ENCODE results near the gene MBIP.
A peak's percentile ranks its signal among the peaks of the same experiment; 100 is the strongest.

Gene MBIP

DNA sequence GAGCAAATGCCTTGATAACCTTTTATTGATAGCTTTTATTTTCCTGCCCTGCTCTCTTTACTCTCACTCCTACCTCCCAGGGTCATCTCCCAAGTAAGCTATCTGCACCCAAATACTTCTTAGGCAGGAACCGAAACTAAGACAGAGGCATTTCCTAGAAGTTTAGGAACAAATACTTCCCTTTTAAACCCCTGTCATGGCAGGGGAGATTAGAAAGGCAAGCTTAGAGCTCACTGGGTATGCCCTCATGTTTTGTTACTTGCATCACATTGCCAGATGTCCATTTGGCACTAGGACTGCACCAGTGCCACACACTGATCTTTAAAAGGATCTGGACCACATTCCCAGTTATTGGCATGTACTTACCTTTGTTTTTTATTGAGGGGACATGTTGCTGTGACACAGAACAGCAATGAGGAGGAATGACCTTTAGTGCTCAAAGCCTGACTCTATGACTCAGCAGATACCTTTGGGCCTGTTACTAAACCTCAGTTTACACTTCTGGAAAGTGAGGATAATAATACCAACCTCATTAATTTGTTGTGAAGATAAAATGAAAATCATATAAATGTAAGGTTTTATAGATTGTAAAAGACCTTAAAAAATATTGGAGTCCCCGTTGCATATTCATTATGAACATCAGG is 40.9 kb upstream of the MBIP start:
- Histone ChIP-seq H3K4me1 (ENCODE audit: control insufficient read depth, insufficient read depth, low read length) (no peaks in the 10 kb centered on the region), H3K9me3 (ENCODE audit: control insufficient read depth, insufficient read depth, low read depth, low read length) (no peaks in the 10 kb centered on the region), H3K27ac (ENCODE audit: extremely low read depth, low read depth, low read length) (no peak overlapping the region), H3K36me3 (ENCODE audit: control insufficient read depth in 2 of 2, insufficient read depth in 1 of 2, low read length in 2 of 2) (no peaks in the 10 kb centered on the region), H3K4me3 (ENCODE audit: low read depth, low read length) (no peak overlapping the region)
- ChIA-PET CTCF (interaction anchor here (0.6 kb wide), 1 partner anchor 249 kb away, joined by 3 read pairs; no protein-coding TSS in a partner anchor), POLR2A (no interaction called here)
- TF ChIP-seq ZNF175 (tag by site-specific recombination; IDR thresholded peaks at IDR 0.05) (no peak), HOXD13 (CRISPR knock-in tag; IDR thresholded peaks at IDR 0.05; ENCODE audit: borderline replicate concordance) (no peak), ZFP69B (tag by site-specific recombination; IDR thresholded peaks at IDR 0.05) (no peak), HOXC10 (CRISPR knock-in tag; IDR thresholded peaks at IDR 0.05) (no peak), FEZF1 (tag by site-specific recombination; IDR thresholded peaks at IDR 0.05) (no peak), ZNF426 (tag by site-specific recombination; IDR thresholded peaks at IDR 0.05) (no peak), ZBTB1 (tag by site-specific recombination; IDR thresholded peaks at IDR 0.05) (no peak)

DNA sequence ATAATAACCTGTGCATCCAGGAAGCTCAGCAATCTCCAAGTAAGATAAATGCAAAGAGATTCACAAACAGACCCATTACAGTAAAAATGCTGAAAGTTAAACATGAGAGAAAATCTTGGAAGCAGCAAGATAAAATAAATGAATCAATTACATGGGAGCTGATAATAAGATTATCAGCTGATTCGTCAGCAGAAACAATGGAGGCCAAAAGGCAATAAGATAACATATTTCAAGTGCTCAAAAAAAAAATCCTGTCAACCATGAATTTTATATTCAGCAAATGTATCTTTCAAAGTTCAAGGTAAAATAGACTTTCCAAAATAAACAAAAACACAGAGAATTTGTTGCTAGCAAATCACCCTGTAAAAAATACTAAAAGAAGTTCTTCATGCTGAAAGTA is 36.4 kb upstream of the MBIP start:
- TF ChIP-seq SETDB1 (IDR thresholded peaks at IDR 0.05; ENCODE audit: insufficient read length, low read length): peak; percentile 85
- TF ChIP-seq ZNF624 (tag by site-specific recombination; IDR thresholded peaks at IDR 0.05): no peak
- no peaks in the 10 kb centered on the region for H3K36me3 ChIP-seq (ENCODE audit: control insufficient read depth in 2 of 2, insufficient read depth in 1 of 2, low read length in 2 of 2)
- H3K4me1 ChIP-seq (ENCODE audit: control insufficient read depth, insufficient read depth, low read length): no peaks in the 10 kb centered on the region
- POLR2A ChIA-PET: no interaction called here
- no peak overlapping the region for H3K27ac ChIP-seq (ENCODE audit: extremely low read depth, low read depth, low read length)
- CTCF ChIA-PET: no interaction called here
- no peaks in the 10 kb centered on the region for H3K9me3 ChIP-seq (ENCODE audit: control insufficient read depth, insufficient read depth, low read depth, low read length)
- H3K4me3 ChIP-seq (ENCODE audit: low read depth, low read length): no peak overlapping the region

DNA sequence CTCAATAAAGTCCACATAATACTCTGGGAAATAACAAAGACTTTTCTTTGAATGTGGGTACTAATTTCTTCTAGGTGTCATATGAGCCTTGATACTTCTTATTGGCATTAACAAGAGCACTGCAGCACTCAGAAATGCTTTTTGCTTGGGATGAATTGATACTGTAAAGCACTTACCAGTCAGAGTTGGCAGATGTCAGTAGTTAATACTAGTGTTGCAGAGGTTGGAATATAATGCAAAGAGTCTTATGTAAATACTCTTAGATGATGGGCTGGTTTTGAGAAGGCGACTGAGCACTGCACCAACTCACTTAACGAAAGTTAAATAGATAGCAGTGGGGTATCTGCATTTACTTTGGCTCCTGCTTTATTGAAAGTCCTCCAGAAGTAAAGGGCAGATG is 25.6 kb upstream of the MBIP start:
- POLR2A ChIA-PET: no interaction called here

DNA sequence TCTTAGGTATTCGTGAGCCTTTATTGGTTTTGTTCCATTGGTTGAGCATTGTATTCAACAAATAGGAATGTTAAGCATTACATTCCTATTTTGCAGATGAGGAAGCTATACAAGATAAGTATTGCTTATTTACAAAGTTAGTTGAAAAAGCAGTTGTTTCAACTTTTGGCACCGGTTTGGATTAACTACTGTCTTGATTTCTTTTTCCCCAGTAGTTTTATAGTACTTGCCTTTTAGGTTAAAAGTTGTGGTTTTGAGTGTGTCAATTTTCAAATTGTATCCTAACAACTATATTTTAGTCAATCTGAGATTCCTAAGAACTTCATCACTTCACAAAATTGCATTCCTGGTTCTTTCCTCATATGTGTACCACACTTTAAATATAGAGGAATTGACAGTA is 23.8 kb upstream of the MBIP start:
- Histone ChIP-seq H3K27ac (ENCODE audit: extremely low read depth, low read depth, low read length) (no peak overlapping the region), H3K9me3 (ENCODE audit: control insufficient read depth, insufficient read depth, low read depth, low read length) (no peaks in the 10 kb centered on the region), H3K36me3 (ENCODE audit: control insufficient read depth in 2 of 2, insufficient read depth in 1 of 2, low read length in 2 of 2) (no peaks in the 10 kb centered on the region), H3K4me3 (ENCODE audit: low read depth, low read length) (no peak overlapping the region), H3K4me1 (ENCODE audit: control insufficient read depth, insufficient read depth, low read length) (peaks cover 2% of the 10 kb centered on the region; the same call in 1 of the 2 replicates)
- ChIA-PET CTCF (interaction anchor here (0.6 kb wide), 1 partner anchor 503 kb away, joined by 4 read pairs; no protein-coding TSS in a partner anchor), POLR2A (no interaction called here)
- TF ChIP-seq ZNF223 (tag by site-specific recombination; IDR thresholded peaks at IDR 0.05): no peak
- no peak for TF ChIP-seq ZNF596 (tag by site-specific recombination; IDR thresholded peaks at IDR 0.05)
- TF ChIP-seq, protein P1, sequence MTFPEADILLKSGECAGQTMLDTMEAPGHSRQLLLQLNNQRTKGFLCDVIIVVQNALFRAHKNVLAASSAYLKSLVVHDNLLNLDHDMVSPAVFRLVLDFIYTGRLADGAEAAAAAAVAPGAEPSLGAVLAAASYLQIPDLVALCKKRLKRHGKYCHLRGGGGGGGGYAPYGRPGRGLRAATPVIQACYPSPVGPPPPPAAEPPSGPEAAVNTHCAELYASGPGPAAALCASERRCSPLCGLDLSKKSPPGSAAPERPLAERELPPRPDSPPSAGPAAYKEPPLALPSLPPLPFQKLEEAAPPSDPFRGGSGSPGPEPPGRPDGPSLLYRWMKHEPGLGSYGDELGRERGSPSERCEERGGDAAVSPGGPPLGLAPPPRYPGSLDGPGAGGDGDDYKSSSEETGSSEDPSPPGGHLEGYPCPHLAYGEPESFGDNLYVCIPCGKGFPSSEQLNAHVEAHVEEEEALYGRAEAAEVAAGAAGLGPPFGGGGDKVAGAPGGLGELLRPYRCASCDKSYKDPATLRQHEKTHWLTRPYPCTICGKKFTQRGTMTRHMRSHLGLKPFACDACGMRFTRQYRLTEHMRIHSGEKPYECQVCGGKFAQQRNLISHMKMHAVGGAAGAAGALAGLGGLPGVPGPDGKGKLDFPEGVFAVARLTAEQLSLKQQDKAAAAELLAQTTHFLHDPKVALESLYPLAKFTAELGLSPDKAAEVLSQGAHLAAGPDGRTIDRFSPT (tag by site-specific recombination; IDR thresholded peaks at IDR 0.05): no peak
- no peak for TF ChIP-seq ZNF423 (tag by site-specific recombination; IDR thresholded peaks at IDR 0.05)
- TF ChIP-seq, protein P2, sequence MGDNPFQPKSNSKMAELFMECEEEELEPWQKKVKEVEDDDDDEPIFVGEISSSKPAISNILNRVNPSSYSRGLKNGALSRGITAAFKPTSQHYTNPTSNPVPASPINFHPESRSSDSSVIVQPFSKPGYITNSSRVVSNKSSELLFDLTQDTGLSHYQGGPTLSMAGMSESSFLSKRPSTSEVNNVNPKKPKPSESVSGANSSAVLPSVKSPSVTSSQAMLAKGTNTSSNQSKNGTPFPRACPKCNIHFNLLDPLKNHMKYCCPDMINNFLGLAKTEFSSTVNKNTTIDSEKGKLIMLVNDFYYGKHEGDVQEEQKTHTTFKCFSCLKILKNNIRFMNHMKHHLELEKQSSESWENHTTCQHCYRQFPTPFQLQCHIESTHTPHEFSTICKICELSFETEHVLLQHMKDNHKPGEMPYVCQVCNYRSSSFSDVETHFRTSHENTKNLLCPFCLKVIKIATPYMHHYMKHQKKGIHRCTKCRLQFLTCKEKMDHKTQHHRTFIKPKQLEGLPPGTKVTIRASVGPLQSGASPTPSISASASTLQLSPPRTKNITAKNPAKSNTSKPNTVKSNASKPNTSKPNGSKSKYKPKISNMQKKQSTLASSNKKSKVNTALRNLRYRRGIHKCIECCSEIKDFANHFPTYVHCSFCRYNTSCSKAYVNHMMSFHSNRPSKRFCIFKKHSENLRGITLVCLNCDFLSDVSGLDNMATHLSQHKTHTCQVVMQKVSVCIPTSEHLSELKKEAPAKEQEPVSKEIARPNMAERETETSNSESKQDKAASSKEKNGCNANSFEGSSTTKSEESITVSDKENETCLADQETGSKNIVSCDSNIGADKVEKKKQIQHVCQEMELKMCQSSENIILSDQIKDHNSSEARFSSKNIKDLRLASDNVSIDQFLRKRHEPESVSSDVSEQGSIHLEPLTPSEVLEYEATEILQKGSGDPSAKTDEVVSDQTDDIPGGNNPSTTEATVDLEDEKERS (tag by site-specific recombination; IDR thresholded peaks at IDR 0.05): no peak

More for the DNA sequence above, 25.6 kb upstream of the MBIP start:
- TF ChIP-seq, protein P3, sequence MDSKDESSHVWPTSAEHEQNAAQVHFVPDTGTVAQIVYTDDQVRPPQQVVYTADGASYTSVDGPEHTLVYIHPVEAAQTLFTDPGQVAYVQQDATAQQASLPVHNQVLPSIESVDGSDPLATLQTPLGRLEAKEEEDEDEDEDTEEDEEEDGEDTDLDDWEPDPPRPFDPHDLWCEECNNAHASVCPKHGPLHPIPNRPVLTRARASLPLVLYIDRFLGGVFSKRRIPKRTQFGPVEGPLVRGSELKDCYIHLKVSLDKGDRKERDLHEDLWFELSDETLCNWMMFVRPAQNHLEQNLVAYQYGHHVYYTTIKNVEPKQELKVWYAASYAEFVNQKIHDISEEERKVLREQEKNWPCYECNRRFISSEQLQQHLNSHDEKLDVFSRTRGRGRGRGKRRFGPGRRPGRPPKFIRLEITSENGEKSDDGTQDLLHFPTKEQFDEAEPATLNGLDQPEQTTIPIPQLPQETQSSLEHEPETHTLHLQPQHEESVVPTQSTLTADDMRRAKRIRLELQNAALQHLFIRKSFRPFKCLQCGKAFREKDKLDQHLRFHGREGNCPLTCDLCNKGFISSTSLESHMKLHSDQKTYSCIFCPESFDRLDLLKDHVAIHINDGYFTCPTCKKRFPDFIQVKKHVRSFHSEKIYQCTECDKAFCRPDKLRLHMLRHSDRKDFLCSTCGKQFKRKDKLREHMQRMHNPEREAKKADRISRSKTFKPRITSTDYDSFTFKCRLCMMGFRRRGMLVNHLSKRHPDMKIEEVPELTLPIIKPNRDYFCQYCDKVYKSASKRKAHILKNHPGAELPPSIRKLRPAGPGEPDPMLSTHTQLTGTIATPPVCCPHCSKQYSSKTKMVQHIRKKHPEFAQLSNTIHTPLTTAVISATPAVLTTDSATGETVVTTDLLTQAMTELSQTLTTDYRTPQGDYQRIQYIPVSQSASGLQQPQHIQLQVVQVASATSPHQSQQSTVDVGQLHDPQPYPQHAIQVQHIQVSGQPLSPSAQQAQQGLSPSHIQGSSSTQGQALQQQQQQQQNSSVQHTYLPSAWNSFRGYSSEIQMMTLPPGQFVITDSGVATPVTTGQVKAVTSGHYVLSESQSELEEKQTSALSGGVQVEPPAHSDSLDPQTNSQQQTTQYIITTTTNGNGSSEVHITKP (tag by site-specific recombination; IDR thresholded peaks at IDR 0.05): no peak
- TF ChIP-seq, protein P4, sequence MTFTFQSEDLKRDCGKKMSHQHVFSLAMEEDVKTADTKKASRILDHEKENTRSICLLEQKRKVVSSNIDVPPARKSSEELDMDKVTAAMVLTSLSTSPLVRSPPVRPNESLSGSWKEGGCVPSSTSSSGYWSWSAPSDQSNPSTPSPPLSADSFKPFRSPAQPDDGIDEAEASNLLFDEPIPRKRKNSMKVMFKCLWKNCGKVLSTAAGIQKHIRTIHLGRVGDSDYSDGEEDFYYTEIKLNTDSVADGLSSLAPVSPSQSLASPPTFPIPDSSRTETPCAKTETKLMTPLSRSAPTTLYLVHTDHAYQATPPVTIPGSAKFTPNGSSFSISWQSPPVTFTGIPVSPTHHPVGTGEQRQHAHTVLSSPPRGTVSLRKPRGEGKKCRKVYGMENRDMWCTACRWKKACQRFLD (tag by site-specific recombination; IDR thresholded peaks at IDR 0.05): no peak
- no peak for TF ChIP-seq ZNF777 (tag by site-specific recombination; IDR thresholded peaks at IDR 0.05; ENCODE audit: borderline replicate concordance)
- Histone ChIP-seq H3K4me3 (ENCODE audit: low read depth, low read length) (no peak overlapping the region), H3K27ac (ENCODE audit: extremely low read depth, low read depth, low read length) (no peak overlapping the region), H3K4me1 (ENCODE audit: control insufficient read depth, insufficient read depth, low read length) (peaks cover 2% of the 10 kb centered on the region; the same call in 1 of the 2 replicates), H3K36me3 (ENCODE audit: control insufficient read depth in 2 of 2, insufficient read depth in 1 of 2, low read length in 2 of 2) (no peaks in the 10 kb centered on the region), H3K9me3 (ENCODE audit: control insufficient read depth, insufficient read depth, low read depth, low read length) (no peaks in the 10 kb centered on the region)
- CTCF ChIA-PET: no interaction called here
